A549 (cell line): ENCODE measurements around the gene AJUBA. TPM values are rescaled to one million over a fixed set of nuclear protein-coding genes. Genes with fewer than 3 reads are reported as not detected.

Experiments
- ATAC-seq, 2 experiments: fragments of 200-7000 bp in 1 of 2; fragments of >200 bp in 1 of 2; cut with Nextera tagmentation in 1 of 2; cut with Tn5 transposase in 1 of 2; 3 replicates each; pipeline versions ENCODE4 v1.8.0 to v1.9.1; 2018 to 2020; ENCODE audit warnings: mild to moderate bottlenecking in 1 of 2, moderate library complexity in 1 of 2
- CTCF ChIA-PET: fragments of 300-600 bp; sonication (Branson Sonifier 250); formaldehyde crosslinking; extraction: SDS; loops from one replicate; lab custom pipeline; 2021; ENCODE audit warnings: antibody characterized with exemption, inconsistent platforms; lab: Yijun Ruan, JAX
- POLR2A ChIA-PET: fragments of 350-600 bp; formaldehyde crosslinking; extraction: SDS; loops from one replicate; lab custom pipeline; 2021; ENCODE audit warnings: antibody characterized with exemption, inconsistent platforms; lab: Yijun Ruan, JAX
- DNase-seq, 2 experiments: peaks; one replicate each; pipeline versions ENCODE4 v3.0.0 to v3.0.0-alpha.2; 2011 to 2016; ENCODE audit warnings: low read depth in 1 of 2, low spot score in 1 of 2
- FAIRE-seq: peaks from 2 replicates; lab custom pipeline; 2011; peaks lifted over from hg19 to GRCh38; lab: Jason Lieb, UNC
- H3K27ac ChIP-seq, 2 experiments: fragments of >200 bp; sonication (Bioruptor Twin); formaldehyde crosslinking; 3 replicates each; pipeline ENCODE4 v1.5.1; 2016 to 2017
- H3K4me1 ChIP-seq: fragments of >200 bp; sonication (Bioruptor Twin); formaldehyde crosslinking; 3 replicates; pipeline ENCODE4 v1.6.1; 2016
- H3K4me2 ChIP-seq: fragments of >200 bp; sonication (Bioruptor Twin); formaldehyde crosslinking; 3 replicates; pipeline ENCODE4 v1.6.1; 2016
- H3K4me3 ChIP-seq: fragments of >200 bp; sonication (Bioruptor Twin); formaldehyde crosslinking; 3 replicates; pipeline ENCODE4 v1.5.1; 2016
- H3K9me3 ChIP-seq: fragments of >200 bp; sonication (Bioruptor Twin); formaldehyde crosslinking; 3 replicates; pipeline ENCODE4 v1.6.1; 2016
- CBX2 ChIP-seq: fragments of 200-600 bp; sonication (generic); IDR thresholded peaks from 2 replicates; pipeline ENCODE4 v1.6.1; 2016; ENCODE audit warnings: low read depth, mild to moderate bottlenecking, borderline replicate concordance
- CHD4 ChIP-seq: fragments of 200-600 bp; sonication (generic); IDR thresholded peaks from 2 replicates; pipeline ENCODE4 v1.6.1; 2016; ENCODE audit warnings: antibody characterized with exemption, mild to moderate bottlenecking, borderline replicate concordance
- EHF ChIP-seq: fragments of 250-450 bp; sonication (Bioruptor Pico); IDR thresholded peaks from 2 replicates; pipeline ENCODE4 v1.5.0; 2020; ENCODE audit warnings: mild to moderate bottlenecking
- FOSL2 ChIP-seq, 2 experiments: fragments of 450-650 bp in 1 of 2; fragments of >200 bp in 1 of 2; sonication (Bioruptor Twin) in 1 of 2; formaldehyde crosslinking; IDR thresholded peaks; 2 replicates each; pipeline versions ENCODE4 v1.5.0 to v1.6.1; 2016 to 2020; ENCODE audit warnings: mild to moderate bottlenecking in 1 of 2, moderate library complexity in 1 of 2
- FOXS1 ChIP-seq: fragments of 250-450 bp; sonication (Bioruptor Pico); IDR thresholded peaks from 2 replicates; pipeline ENCODE4 v1.5.0; 2020; ENCODE audit warnings: mild to moderate bottlenecking, moderate library complexity
- GATA3 ChIP-seq: IDR thresholded peaks from 2 replicates; pipeline ENCODE4 v1.6.1; 2012; ENCODE audit warnings: borderline replicate concordance
- KDM1A ChIP-seq: fragments of 200-600 bp; sonication (generic); IDR thresholded peaks from 2 replicates; pipeline ENCODE4 v1.6.1; 2016; ENCODE audit warnings: low read depth, mild to moderate bottlenecking
- MAFK ChIP-seq: fragments of 450-650 bp; IDR thresholded peaks from 2 replicates; pipeline ENCODE4 v1.6.1; 2014; ENCODE audit not compliant: partially characterized antibody
- MYC ChIP-seq: IDR thresholded peaks from 2 replicates; pipeline ENCODE4 v1.6.1; 2012; ENCODE audit warnings: mild to moderate bottlenecking, inconsistent platforms, low read length, improper control_type of control experiment, borderline replicate concordance
- NFE2L2 ChIP-seq: fragments of 150-350 bp; conservative IDR thresholded peaks from 2 replicates; pipeline ENCODE4 v1.6.1; 2014; ENCODE audit warnings: low read length
- NR3C1 ChIP-seq: fragments of >200 bp; sonication (Bioruptor Twin); formaldehyde crosslinking; IDR thresholded peaks from 3 replicates; pipeline ENCODE4 v1.6.1; 2017
- PHF8 ChIP-seq: fragments of 200-600 bp; sonication (generic); IDR thresholded peaks from 2 replicates; pipeline ENCODE4 v1.6.1; 2016; ENCODE audit warnings: low read depth, mild to moderate bottlenecking, antibody characterized with exemption, moderate library complexity, borderline replicate concordance
- POLR2AphosphoS2 ChIP-seq: conservative IDR thresholded peaks from 2 replicates; pipeline ENCODE4 v1.6.1; 2012; ENCODE audit warnings: low read length, improper control_type of control experiment, inconsistent platforms
- TFCP2L1 ChIP-seq: fragments of 250-450 bp; sonication (Bioruptor Pico); IDR thresholded peaks from 2 replicates; pipeline ENCODE4 v1.5.0; 2021; ENCODE audit warnings: mild to moderate bottlenecking
- ZC3H11A ChIP-seq: fragments of 450-650 bp; IDR thresholded peaks from 2 replicates; pipeline ENCODE4 v1.6.1; 2014; ENCODE audit warnings: antibody characterized with exemption, mild to moderate bottlenecking
- ZFP36 ChIP-seq: fragments of 450-650 bp; IDR thresholded peaks from 2 replicates; pipeline ENCODE4 v1.6.1; 2014; ENCODE audit warnings: borderline replicate concordance; ENCODE audit not compliant: partially characterized antibody
- ZSCAN20 ChIP-seq: fragments of 250-450 bp; sonication (Bioruptor Pico); IDR thresholded peaks from 2 replicates; pipeline ENCODE4 v1.8.0; 2022; ENCODE audit warnings: mild to moderate bottlenecking, moderate library complexity
- WGBS: methylation state at CpG from one replicate; pipeline ENCODE4 v1.1.6; 2017; ENCODE audit errors: missing lambda C conversion rate; 5-methylcytosine and 5-hydroxymethylcytosine counted together
- polyA plus RNA-seq, 4 experiments: library from polyadenylated mRNA; depleted of rRNA in 3 of 4; stranded (reverse); fragments of >200 nt; fragmentation: RNase III in 1 of 4; extraction: RNeasy Plus Mini Kit Qiagen cat#74134 plus additional on column Dnase treatment in 1 of 4; gene quantifications; 2 replicates in 3 of 4; 3 replicates in 1 of 4; pipeline ENCODE4 v1.2.3, GENCODE V29; 2011 to 2017
- TF ChIP-seq, protein P1 (sequence below): fragments of 150-350 bp; IDR thresholded peaks from 2 replicates; pipeline ENCODE4 v1.6.1; 2014; ENCODE audit warnings: low read depth, mild to moderate bottlenecking, low read length
- TF ChIP-seq, protein P2 (sequence below): IDR thresholded peaks from 2 replicates; pipeline ENCODE4 v1.6.1; 2012
- TF ChIP-seq, protein P3 (sequence below): fragments of 250-450 bp; sonication (Bioruptor Pico); IDR thresholded peaks from 2 replicates; pipeline ENCODE4 v1.5.0; 2020; ENCODE audit warnings: low read depth, mild to moderate bottlenecking, moderate library complexity
- TF ChIP-seq, protein P4 (sequence below): fragments of >200 bp; sonication (Bioruptor Twin); formaldehyde crosslinking; IDR thresholded peaks from 2 replicates; pipeline ENCODE4 v1.6.1; 2016
- TF ChIP-seq, protein P5 (sequence below): fragments of 250-450 bp; sonication (Bioruptor Pico); IDR thresholded peaks from 2 replicates; pipeline ENCODE4 v1.5.0; 2021; ENCODE audit warnings: mild to moderate bottlenecking, moderate library complexity, borderline replicate concordance

The AJUBA gene
- polyA plus RNA-seq, 2 of the 4 experiments (the other 2 are of a cell fraction) = 53.4 to 98.0 TPM

DNA sequence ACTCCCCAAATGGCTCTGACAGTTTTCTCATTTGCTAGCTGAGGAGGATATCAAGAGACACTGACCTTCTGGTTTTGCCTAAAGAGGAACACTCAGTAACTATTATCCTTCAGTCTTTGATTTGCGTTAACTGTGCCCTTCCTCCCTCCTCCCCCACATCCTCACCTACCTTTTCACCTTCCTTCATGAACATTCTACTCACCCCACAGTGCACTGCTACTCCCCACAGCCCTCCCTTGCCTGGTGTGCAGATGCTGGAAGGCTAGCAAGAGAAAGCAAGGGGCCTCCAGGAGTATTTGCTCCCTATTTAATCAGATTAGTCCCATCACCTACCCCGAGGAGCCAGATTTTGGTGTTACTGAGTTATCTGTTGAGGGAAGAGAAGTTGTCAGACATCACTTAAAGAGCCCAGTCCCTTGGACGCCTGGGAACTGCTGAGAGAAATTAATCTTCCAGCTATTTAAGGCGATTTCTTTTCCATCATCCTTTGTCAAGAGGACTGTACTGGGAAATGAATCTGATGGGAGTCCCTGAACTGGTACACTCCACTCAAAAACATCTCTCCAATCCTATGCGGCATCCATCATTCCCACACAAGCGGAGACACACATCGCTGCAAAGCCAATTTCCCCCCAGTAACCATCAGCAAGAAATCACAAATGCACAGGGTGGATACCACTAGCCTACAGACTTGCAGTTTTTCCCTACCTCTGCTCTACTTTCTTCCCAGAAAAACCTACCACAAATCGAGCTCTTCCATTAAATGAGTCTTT is 40.9 kb upstream of the AJUBA start:
- TF ChIP-seq ZFP36 = no peak
- TF ChIP-seq GATA3 = no peak
- TF ChIP-seq, protein P1, sequence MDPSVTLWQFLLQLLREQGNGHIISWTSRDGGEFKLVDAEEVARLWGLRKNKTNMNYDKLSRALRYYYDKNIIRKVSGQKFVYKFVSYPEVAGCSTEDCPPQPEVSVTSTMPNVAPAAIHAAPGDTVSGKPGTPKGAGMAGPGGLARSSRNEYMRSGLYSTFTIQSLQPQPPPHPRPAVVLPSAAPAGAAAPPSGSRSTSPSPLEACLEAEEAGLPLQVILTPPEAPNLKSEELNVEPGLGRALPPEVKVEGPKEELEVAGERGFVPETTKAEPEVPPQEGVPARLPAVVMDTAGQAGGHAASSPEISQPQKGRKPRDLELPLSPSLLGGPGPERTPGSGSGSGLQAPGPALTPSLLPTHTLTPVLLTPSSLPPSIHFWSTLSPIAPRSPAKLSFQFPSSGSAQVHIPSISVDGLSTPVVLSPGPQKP = no peak
- no peak for TF ChIP-seq ZSCAN20 (CRISPR knock-in tag)
- no peak for TF ChIP-seq NR3C1
- no peak for TF ChIP-seq CBX2
- TF ChIP-seq, protein P2, sequence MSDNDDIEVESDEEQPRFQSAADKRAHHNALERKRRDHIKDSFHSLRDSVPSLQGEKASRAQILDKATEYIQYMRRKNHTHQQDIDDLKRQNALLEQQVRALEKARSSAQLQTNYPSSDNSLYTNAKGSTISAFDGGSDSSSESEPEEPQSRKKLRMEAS = no peak

DNA sequence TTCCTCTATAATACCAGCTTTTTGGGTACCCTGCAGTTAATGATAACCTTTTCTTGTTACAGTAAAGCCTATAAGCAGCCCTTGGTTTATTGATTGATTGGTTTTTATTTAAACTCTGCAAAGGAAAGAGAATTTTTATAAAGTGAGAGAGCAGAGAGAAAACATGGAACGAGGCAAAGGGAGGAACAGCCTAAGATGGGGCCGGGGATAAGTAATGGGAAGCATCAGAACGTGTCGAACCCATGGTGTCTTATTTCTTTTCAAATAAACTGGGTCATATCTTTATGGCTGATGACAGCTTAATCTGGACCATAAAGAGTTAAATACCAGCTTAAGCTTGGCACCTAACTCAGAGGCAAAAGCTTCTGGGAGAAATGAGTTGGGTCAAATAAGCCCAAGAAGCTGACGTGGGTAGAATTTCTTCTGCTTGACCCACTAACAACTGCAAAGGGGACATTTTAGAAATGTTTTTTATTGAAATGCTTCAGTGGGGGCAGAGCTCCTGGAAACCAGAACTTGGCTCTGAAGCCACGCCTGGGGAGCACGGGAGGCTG is 39.6 kb upstream of the AJUBA start:
- ATAC-seq (no peak), FAIRE-seq (no peak), DNase-seq (no peak)
- TF ChIP-seq EHF (CRISPR knock-in tag) (no peak), NFE2L2 (no peak), TFCP2L1 (CRISPR knock-in tag) (no peak), PHF8 (no peak), CHD4 (no peak)
- TF ChIP-seq, protein P3, sequence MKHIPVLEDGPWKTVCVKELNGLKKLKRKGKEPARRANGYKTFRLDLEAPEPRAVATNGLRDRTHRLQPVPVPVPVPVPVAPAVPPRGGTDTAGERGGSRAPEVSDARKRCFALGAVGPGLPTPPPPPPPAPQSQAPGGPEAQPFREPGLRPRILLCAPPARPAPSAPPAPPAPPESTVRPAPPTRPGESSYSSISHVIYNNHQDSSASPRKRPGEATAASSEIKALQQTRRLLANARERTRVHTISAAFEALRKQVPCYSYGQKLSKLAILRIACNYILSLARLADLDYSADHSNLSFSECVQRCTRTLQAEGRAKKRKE = no peak
- TF ChIP-seq, protein P4, sequence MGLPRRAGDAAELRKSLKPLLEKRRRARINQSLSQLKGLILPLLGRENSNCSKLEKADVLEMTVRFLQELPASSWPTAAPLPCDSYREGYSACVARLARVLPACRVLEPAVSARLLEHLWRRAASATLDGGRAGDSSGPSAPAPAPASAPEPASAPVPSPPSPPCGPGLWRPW = no peak
- POLR2A ChIA-PET = interaction anchor here (0.5 kb wide), 1 partner anchor 46 kb away, joined by 3 read pairs; no protein-coding TSS in a partner anchor
- 68% methylated on average over 7 of the region's 7 CpGs for WGBS
- no peaks in the 10 kb centered on the region for H3K9me3 ChIP-seq
- CTCF ChIA-PET = interaction anchor here (0.5 to 4.2 kb wide), 11 partner anchors 9 to 75 kb away, joined by 3 to 19 read pairs (median 4); partner anchors contain the start of gene CDH24
- H3K4me2 ChIP-seq = no peak overlapping the region
- no peak overlapping the region for H3K27ac ChIP-seq
- H3K4me1 ChIP-seq = no peaks in the 10 kb centered on the region
- no peak overlapping the region for H3K4me3 ChIP-seq

More for the DNA sequence above, 40.9 kb upstream of the AJUBA start:
- ChIA-PET POLR2A (interaction anchor here (0.6 to 3.0 kb wide), 2 partner anchors 9 to 16 kb away, joined by 3 to 25 read pairs; no protein-coding TSS in a partner anchor), CTCF (interaction anchor here (0.9 to 4.2 kb wide), 6 partner anchors 10 to 38 kb away, joined by 3 to 17 read pairs (median 4); partner anchors contain the start of gene CDH24)
- no peak overlapping the region for H3K4me3 ChIP-seq
- FAIRE-seq (no peak), ATAC-seq (no peak; a peak in 1 of 6 replicates), DNase-seq (no peak)
- H3K27ac ChIP-seq = no peak overlapping the region
- 72% methylated on average over 8 of the region's 8 CpGs for whole genome bisulfite sequencing
- H3K4me2 ChIP-seq = no peak overlapping the region
- no peaks in the 10 kb centered on the region for H3K9me3 ChIP-seq
- H3K4me1 ChIP-seq = no peaks in the 10 kb centered on the region

DNA sequence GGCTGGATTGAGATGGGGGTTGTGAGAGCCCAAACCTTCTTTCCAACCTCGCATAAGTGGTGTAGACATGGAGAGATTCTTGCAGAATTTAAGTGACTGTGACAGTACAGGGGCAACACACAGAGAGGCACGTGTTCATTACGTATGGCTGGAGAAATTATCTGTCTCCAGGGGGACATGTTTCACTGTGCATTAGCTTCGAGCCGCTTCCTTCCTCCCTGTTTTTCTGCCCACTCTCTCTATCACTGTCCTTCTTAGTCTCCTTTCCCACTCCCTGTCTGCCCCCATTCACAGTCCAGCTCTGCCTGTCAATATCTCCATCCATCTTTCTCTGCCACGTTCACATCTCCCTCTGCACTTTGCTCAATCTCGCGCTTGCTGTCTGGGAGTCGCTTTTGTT is 39.1 kb upstream of the AJUBA start:
- no peak for DNase-seq

More for the DNA sequence above, 39.1 kb upstream of the AJUBA start:
- 91% methylated on average over 9 of the region's 9 CpGs for WGBS
- ATAC-seq (no peak), FAIRE-seq (no peak)
- ChIA-PET CTCF (interaction anchor here (0.8 to 4.2 kb wide), 11 partner anchors 8 to 55 kb away, joined by 3 to 19 read pairs (median 5); partner anchors contain the start of gene CDH24), POLR2A (no interaction called here)
- Histone ChIP-seq H3K4me2 (no peak overlapping the region), H3K4me1 (no peaks in the 10 kb centered on the region), H3K27ac (no peak overlapping the region), H3K9me3 (no peaks in the 10 kb centered on the region), H3K4me3 (no peak overlapping the region)
- no peak for TF ChIP-seq MAFK
- TF ChIP-seq MYC = no peak
- TF ChIP-seq, protein P5, sequence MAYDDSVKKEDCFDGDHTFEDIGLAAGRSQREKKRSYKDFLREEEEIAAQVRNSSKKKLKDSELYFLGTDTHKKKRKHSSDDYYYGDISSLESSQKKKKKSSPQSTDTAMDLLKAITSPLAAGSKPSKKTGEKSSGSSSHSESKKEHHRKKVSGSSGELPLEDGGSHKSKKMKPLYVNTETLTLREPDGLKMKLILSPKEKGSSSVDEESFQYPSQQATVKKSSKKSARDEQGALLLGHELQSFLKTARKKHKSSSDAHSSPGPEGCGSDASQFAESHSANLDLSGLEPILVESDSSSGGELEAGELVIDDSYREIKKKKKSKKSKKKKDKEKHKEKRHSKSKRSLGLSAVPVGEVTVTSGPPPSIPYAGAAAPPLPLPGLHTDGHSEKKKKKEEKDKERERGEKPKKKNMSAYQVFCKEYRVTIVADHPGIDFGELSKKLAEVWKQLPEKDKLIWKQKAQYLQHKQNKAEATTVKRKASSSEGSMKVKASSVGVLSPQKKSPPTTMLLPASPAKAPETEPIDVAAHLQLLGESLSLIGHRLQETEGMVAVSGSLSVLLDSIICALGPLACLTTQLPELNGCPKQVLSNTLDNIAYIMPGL (CRISPR knock-in tag) = no peak
- TF ChIP-seq PHF8 = no peak
- no peak for TF ChIP-seq POLR2AphosphoS2
- no peak for TF ChIP-seq ZC3H11A
- TF ChIP-seq KDM1A = no peak
- no peak for TF ChIP-seq FOSL2 (IDR thresholded peaks at IDR 0.05)
- no peak for TF ChIP-seq FOSL2 (CRISPR knock-in tag; IDR thresholded peaks at IDR 0.05)
- TF ChIP-seq FOXS1 (CRISPR knock-in tag) = no peak
